ENCODE results near the gene RTTN.
A peak's percentile ranks its signal among the peaks of the same experiment; 100 is the strongest.
"Not testable (repeated sequence)": the region's sequence is repeated elsewhere in the genome, so short reads cannot be mapped to it uniquely, and the experiment has no call there.

RTTN gene

GRCh38 chr18:70149156-70149555 is 56.3 kb downstream of the RTTN start:
- DNase-seq (ENCODE audit: low read depth), result no peak

DNA sequence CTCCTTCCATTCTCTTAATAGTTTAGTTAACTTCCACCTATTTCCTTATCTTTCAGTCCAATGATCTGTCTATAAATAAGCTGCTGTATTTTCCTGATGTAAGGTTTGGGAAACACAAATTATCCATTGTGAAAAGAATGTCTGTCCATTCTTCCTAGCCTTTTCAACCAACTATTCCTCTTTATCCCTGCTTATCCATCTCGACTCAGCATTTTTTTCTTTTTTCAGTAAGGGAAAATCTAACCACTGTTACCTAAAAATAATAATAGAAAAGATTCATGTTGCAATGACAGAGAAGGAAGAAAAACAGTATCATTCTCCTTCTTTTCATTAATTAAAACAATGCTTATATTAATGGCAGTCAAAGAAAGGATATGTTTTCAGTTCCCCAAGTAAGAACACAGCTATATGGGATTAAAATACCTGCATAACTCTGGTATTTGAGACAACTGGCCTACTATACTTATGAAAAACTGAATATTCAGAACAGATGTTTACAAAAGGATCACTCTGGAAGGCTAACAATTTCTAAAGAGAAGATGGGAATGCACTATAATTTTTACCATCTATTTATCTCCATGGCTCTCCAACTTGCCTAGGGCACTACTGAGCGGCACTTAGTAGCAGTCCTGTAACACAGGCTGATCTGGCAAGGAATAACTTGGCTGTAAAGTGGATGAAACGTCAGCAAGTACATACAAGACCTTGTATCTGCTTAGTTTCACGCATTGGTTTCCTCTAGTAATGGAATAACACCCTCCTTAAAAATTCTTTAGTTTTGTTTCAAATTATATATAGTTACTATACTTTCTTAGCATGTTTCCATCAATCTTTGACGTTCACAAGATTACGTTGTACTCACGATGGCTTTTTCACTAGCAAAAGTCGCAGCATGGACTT is 57.2 kb downstream of the RTTN start:
- no peak for DNase-seq (ENCODE audit: low read depth)

- DNase-seq (ENCODE audit: low read depth), result no peak
Measured at GRCh38 chr18:70146174-70146573, 59.3 kb downstream of the RTTN start.

- DNase-seq (ENCODE audit: low read depth), result no peak
Measured at GRCh38 chr18:70142001-70142400, 63.5 kb downstream of the RTTN start.

GRCh38 chr18:70139138-70139537 is 66.3 kb downstream of the RTTN start:
- DNase-seq (ENCODE audit: low read depth), result no peak

DNA sequence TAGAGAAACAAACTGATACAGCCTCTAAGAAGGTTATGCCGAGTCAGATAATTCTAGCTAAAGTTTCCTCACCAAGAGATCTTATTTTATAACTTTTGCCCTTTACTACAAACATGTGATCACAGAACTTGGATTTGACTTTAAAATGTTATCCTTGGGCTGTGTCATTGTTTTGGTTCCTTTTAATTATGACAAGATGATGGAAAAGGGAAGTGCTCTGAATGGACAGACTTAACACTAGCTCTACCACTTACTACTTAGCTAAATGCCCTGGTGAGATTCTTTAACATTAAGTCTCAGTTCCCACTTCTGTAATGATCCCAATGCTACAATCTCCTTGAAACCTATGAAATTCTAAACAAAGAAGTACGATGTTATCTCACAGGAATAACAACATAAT is 69.9 kb downstream of the RTTN start:
- DNase-seq (ENCODE audit: low read depth), result no peak

DNA sequence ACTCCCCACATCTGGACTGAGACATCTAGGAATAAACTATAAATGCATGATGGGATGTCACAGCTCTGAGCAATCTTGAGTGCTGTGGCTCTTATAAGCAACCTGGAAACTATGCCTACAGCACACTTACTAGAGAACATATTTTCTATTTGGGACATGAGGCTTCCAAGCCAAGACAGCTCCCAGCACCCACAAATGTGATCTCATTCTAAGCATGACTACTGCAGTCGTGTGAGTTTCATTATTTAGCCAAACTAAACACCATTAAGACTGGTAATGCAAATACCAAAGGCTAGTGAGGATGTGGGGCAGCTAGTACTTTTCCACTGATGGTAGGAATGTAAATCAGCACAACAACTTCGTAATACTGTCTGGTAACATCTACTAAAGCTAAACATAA is 72.5 kb downstream of the RTTN start:
- peak; percentile 84 for DNase-seq (ENCODE audit: low read depth)

DNA sequence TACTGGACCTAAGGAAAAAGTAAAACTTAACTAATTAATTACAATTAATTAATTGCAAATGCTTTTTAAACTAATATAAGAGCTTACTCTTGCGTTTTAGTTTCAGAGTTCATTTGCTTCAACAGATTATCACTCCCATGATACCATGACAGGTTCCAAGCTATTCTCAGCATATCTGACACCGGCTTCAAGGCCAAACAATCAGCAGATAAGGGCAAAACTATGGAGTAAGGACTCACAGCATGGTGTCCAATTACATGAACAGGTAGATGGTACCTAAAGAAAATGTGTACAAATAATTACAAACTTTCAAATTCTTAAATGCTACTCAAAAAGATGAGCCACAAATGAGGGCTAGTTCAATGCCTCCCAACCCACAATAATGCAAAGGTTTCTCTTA is 77.2 kb downstream of the RTTN start:
- no peak for DNase-seq (ENCODE audit: low read depth)

GRCh38 chr18:70127359-70127758 is 78.1 kb downstream of the RTTN start:
- no peak for DNase-seq (ENCODE audit: low read depth)

GRCh38 chr18:70126832-70127231 is 78.7 kb downstream of the RTTN start:
- DNase-seq (ENCODE audit: low read depth), result no peak

GRCh38 chr18:70124139-70124538 is 81.3 kb downstream of the RTTN start:
- no peak for DNase-seq (ENCODE audit: low read depth)

GRCh38 chr18:70121842-70122241 is 83.6 kb downstream of the RTTN start:
- DNase-seq (ENCODE audit: low read depth), result no peak

DNA sequence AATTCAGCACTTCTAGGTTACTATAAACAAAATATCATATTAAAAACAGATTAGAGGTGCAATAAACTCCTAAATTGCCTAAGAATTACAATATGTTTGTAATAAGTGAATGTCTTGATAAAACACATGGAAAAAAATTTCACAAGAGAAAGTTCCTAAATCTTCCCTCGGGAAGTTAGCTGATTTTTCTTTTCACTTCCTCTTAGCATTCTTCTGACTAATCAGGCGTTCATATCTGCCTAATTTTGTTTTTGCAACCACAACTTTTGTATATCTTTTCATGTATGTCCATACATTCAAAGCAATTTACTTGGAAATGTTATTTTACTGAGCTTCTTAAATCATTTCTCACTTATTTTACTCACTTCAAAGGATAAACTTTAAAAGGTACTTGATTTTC is 88.5 kb downstream of the RTTN start:
- DNase-seq (ENCODE audit: low read depth), result no peak

DNA sequence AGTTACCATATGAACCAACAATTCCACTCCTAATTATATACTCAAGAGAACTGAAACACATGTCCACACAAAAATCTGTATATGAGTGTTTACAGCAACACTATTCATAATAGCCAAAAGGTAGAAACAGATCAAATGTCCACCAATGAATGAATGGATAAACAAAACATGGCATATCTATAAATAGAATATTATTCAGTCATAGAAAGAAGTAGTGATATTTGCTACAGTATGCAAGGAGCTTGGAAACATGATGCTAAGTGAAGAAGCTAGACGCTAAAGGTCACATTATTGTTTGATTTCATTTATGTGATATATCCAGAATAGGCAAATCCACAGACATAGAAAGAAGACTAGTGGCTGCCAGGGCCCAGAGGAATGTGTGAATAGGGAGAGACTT is 92.0 kb downstream of the RTTN start:
- DNase-seq (ENCODE audit: low read depth), result no peak

- no peak for DNase-seq (ENCODE audit: low read depth)
Measured at GRCh38 chr18:70110678-70111077, 94.8 kb downstream of the RTTN start.

GRCh38 chr18:70107091-70107490 is 98.4 kb downstream of the RTTN start:
- no peak for DNase-seq (ENCODE audit: low read depth)

- not testable (repeated sequence) for DNase-seq (ENCODE audit: low read depth)
Measured at GRCh38 chr18:70102854-70103253, 102.6 kb downstream of the RTTN start.

DNA sequence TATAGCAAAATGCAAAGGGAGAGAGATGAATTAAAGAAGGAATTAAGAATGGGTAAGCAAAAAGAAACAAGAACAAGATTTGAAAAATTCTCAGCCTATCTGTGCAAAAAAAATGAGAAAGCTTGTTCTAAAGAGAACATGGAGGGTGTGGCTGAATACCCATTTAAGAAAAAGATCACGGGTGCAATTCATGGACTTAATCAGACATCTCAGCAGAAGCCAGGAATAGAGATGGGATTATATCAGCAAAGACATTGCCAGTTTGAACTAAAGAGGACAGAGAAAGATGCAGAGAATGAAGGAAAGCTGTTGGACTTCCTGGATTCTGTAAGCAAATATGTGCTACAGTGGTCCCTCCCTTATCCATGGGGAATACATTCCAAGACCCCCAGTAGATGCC is 115.6 kb downstream of the RTTN start:
- DNase-seq (ENCODE audit: low read depth), result no peak

- DNase-seq (ENCODE audit: low read depth), result no peak
Measured at GRCh38 chr18:70086085-70086484, 119.4 kb downstream of the RTTN start.

- no peak for DNase-seq (ENCODE audit: low read depth)
Measured at GRCh38 chr18:70085641-70086040, 119.8 kb downstream of the RTTN start.

- DNase-seq (ENCODE audit: low read depth), result no peak
Measured at GRCh38 chr18:70082430-70082829, 123.1 kb downstream of the RTTN start.

DNA sequence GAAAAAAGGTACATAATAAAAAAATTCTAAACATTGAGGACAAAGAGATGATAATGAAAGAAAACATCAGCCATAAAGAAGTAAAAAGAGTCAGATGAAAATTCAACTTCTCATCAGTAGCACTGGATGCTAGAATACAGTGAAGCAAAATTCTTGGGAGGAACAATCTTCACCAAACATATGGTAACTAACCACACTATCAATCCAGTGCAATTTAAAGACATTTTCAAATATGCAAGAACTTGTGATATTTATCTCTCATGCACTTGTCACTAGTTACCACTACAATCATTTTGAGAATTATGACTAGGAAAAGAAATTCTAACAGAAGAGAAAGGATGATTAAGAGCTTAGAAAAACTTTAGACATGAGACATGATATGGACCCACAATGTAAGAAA is 127.4 kb downstream of the RTTN start:
- DNase-seq (ENCODE audit: low read depth), result no peak

DNA sequence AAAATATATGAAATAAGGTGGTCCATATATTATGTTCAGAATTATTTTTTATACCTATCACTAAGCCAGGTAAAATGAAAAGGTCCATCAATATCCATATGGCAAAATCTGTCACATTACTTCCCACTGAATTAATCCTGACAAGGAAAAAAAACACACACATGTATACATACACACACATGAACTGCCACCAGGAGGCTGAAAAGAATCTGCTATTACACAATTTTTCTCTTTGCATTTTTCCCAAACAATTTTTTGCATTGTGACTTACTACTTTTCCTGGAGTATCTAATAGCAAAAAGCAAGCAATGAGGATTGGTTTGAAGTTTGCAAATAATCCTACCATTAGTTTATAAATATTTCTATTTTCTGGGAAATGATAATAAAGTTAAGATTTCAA is 129.6 kb downstream of the RTTN start:
- DNase-seq (ENCODE audit: low read depth), result no peak

DNA sequence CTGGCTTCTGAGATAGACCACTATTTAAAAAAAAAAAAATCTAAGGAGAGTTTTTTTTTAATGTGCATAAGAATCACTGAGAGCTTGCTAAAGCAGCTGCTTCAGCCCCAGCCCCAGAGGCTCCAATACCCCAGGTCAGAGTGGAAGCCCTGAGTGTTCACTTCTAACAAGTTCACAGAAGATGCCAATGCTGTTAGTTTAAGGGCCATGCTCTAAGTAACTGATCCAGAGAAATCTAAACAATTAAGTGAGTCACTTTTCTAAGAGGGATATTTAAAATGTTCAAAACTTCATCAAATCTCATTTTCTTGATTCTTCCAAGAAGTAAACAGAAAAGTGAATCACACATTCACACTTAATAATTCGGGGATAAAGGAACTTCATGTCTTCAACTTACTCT is 131.4 kb downstream of the RTTN start:
- DNase-seq (ENCODE audit: low read depth), result no peak

All from non-pigmented ciliary epithelial cell (primary cell).